GM19324 (cell line): ENCODE measurements around the gene NFAM1.

Source experiments
- ATAC-seq: cut with Tn5 transposase; IDR thresholded peaks from one replicate; pipeline ENCODE4 v1.9.1; 2021; ENCODE audit warnings: mild to moderate bottlenecking, moderate library complexity; ENCODE audit not compliant: unreplicated experiment, low FRiP score

NFAM1 gene

GRCh38 chr22:42432020-42432596 is at the start of gene NFAM1:
NFAM1 (minus strand) TSS chr22:42432403; CDS start chr22:42432357, 46 bp downstream.
- ATAC-seq, result no peak

- ATAC-seq, result no peak
Measured at GRCh38 chr22:42475122-42475521, 42.9 kb upstream of the NFAM1 start.

GRCh38 chr22:42473484-42474193 is 41.4 kb upstream of the NFAM1 start:
- ATAC-seq, result no peak

- ATAC-seq, result no peak
Measured at GRCh38 chr22:42472671-42473070, 40.5 kb upstream of the NFAM1 start.

- ATAC-seq, result no peak
Measured at GRCh38 chr22:42471441-42471840, 39.2 kb upstream of the NFAM1 start.

- ATAC-seq, result no peak
Measured at GRCh38 chr22:42470366-42471082, 38.3 kb upstream of the NFAM1 start.

GRCh38 chr22:42468841-42469240 is 36.6 kb upstream of the NFAM1 start:
- ATAC-seq, result no peak

GRCh38 chr22:42462016-42462415 is 29.8 kb upstream of the NFAM1 start:
- ATAC-seq, result no peak

- no peak for ATAC-seq
Measured at GRCh38 chr22:42461511-42461910, 29.3 kb upstream of the NFAM1 start.

GRCh38 chr22:42459287-42460063 is 27.3 kb upstream of the NFAM1 start:
- ATAC-seq, result no peak

- ATAC-seq, result no peak
Measured at GRCh38 chr22:42452916-42453315, 20.7 kb upstream of the NFAM1 start.

- ATAC-seq, result no peak
Measured at GRCh38 chr22:42452456-42452855, 20.3 kb upstream of the NFAM1 start.

- ATAC-seq, result no peak
Measured at GRCh38 chr22:42451499-42452145, 19.4 kb upstream of the NFAM1 start.

GRCh38 chr22:42450862-42451261 is 18.7 kb upstream of the NFAM1 start:
- ATAC-seq, result no peak

GRCh38 chr22:42446151-42446550 is 13.9 kb upstream of the NFAM1 start:
- no peak for ATAC-seq

- ATAC-seq, result no peak
Measured at GRCh38 chr22:42444077-42444904, 12.1 kb upstream of the NFAM1 start.

GRCh38 chr22:42443240-42444076 is 11.3 kb upstream of the NFAM1 start:
- no peak for ATAC-seq

GRCh38 chr22:42442748-42443147 is 10.5 kb upstream of the NFAM1 start:
- no peak for ATAC-seq

GRCh38 chr22:42440728-42441127 is 8.5 kb upstream of the NFAM1 start:
- ATAC-seq, result no peak
